Keratinocyte (primary cell): Measurements from ENCODE around the gene TENT4A. TPM values are rescaled to one million over a fixed set of nuclear protein-coding genes. Genes with fewer than 3 reads are reported as not detected.

ENCODE experiments used
- DNase-seq: peaks from one replicate; pipeline ENCODE4 v3.0.0-alpha.2; 2011; ENCODE audit warnings: low read depth, missing footprints, low spot score
- FAIRE-seq: peaks from 2 replicates; lab custom pipeline; 2011; peaks lifted over from hg19 to GRCh38; lab: Jason Lieb, UNC
- H2AFZ ChIP-seq: 2 replicates; pipeline ENCODE4 v1.6.0; 2012; ENCODE audit warnings: low read length, control low read depth, inconsistent platforms; ENCODE audit not compliant: control insufficient read depth
- H3K27ac ChIP-seq: 2 replicates; pipeline ENCODE4 v1.5.1; 2011; ENCODE audit warnings: low read length; ENCODE audit not compliant: control insufficient read depth, insufficient read depth
- H3K27me3 ChIP-seq: 3 replicates; pipeline ENCODE4 v1.6.0; 2011; ENCODE audit warnings: low read length; ENCODE audit not compliant: control insufficient read depth, insufficient read depth; ENCODE audit errors: extremely low read depth
- H3K36me3 ChIP-seq, 2 experiments: 2 replicates in 1 of 2; 3 replicates in 1 of 2; pipeline ENCODE4 v1.5.1; 2011; ENCODE audit warnings: low read length in 2 of 2, mild to moderate bottlenecking in 1 of 2; ENCODE audit not compliant: control insufficient read depth in 2 of 2, insufficient read depth in 2 of 2; ENCODE audit errors: extremely low read depth in 1 of 2
- H3K4me1 ChIP-seq: 3 replicates; pipeline ENCODE4 v1.5.1; 2011; ENCODE audit warnings: low read length; ENCODE audit not compliant: control insufficient read depth, insufficient read depth; ENCODE audit errors: extremely low read depth
- H3K4me2 ChIP-seq: 3 replicates; pipeline ENCODE4 v1.6.0; 2011; ENCODE audit warnings: low read depth, low read length; ENCODE audit not compliant: control insufficient read depth, insufficient read depth; ENCODE audit errors: extremely low read depth
- H3K4me3 ChIP-seq, 3 experiments: fragments of 200-600 bp in 1 of 3; sonication (generic) in 1 of 3; 2 replicates in 2 of 3; 3 replicates in 1 of 3; pipeline ENCODE4 v1.5.1; 2011 to 2016; ENCODE audit warnings: low read length in 3 of 3, mild to moderate bottlenecking in 3 of 3, control low read depth in 2 of 3, inconsistent platforms in 1 of 3, low read depth in 1 of 3, mixed read lengths in 1 of 3, mixed run types in 1 of 3, moderate library complexity in 1 of 3; ENCODE audit not compliant: control insufficient read depth in 2 of 3, insufficient read depth in 2 of 3; ENCODE audit errors: extremely low read depth in 1 of 3
- H3K79me2 ChIP-seq: 2 replicates; pipeline ENCODE4 v1.6.0; 2012; ENCODE audit warnings: low read length; ENCODE audit not compliant: control insufficient read depth, insufficient read depth
- H3K9ac ChIP-seq: 3 replicates; pipeline ENCODE4 v1.6.0; 2011; ENCODE audit warnings: low read length; ENCODE audit not compliant: control insufficient read depth, insufficient read depth; ENCODE audit errors: extremely low read depth
- H3K9me1 ChIP-seq: 3 replicates; pipeline ENCODE4 v1.6.0; 2011; ENCODE audit warnings: low read length; ENCODE audit not compliant: control insufficient read depth, insufficient read depth; ENCODE audit errors: extremely low read depth
- H3K9me3 ChIP-seq: 2 replicates; pipeline ENCODE4 v1.5.1; 2012; ENCODE audit warnings: low read depth, low read length; ENCODE audit not compliant: control insufficient read depth
- H4K20me1 ChIP-seq: 3 replicates; pipeline ENCODE4 v1.6.0; 2011; ENCODE audit warnings: low read length; ENCODE audit not compliant: control insufficient read depth, insufficient read depth; ENCODE audit errors: extremely low read depth
- EZH2 ChIP-seq: IDR thresholded peaks from one replicate; pipeline ENCODE4 v1.6.1; 2012; ENCODE audit warnings: inconsistent platforms, mild to moderate bottlenecking, low read length, moderate library complexity
- dilution Hi-C: fragments of 300-500 bp; cut with MboI; formaldehyde crosslinking; loops from one replicate; pipeline ENCODE4 v1.7.0; 2020; ENCODE audit warnings: low sequenced_read_pairs; ENCODE audit not compliant: extremely low pct_ligation_motif_present
- polyA plus RNA-seq, 5 experiments: library from polyadenylated mRNA; depleted of rRNA in 3 of 5; stranded (reverse) in 3 of 5; stranded (forward) in 1 of 5; unstranded in 1 of 5; fragments of >200 nt; gene quantifications; 1 replicate in 1 of 5; 2 replicates in 3 of 5; 3 replicates in 1 of 5; pipeline versions ENCODE4 v1.2.1 to v1.2.3, GENCODE V29; 2011 to 2012; ENCODE audit warnings: missing spikeins in 2 of 5, low read depth in 1 of 5, low replicate concordance in 1 of 5
- TF ChIP-seq, protein P1 (sequence below), 3 experiments: IDR thresholded peaks in 1 of 3; conservative IDR thresholded peaks in 1 of 3; optimal IDR thresholded peaks in 1 of 3; 2 replicates in 2 of 3; 3 replicates in 1 of 3; pipeline versions ENCODE3 to v1.5.1; 2011; ENCODE audit warnings: low read length in 3 of 3, mild to moderate bottlenecking in 3 of 3, moderate library complexity in 2 of 3, control low read depth in 1 of 3, inconsistent platforms in 1 of 3; ENCODE audit not compliant: insufficient read depth in 2 of 3; ENCODE audit errors: extremely low read depth in 1 of 3

The TENT4A gene
- polyA plus RNA-seq, 1 donor (not counting 4 experiments of a cell fraction or from before 2014, with no cell fraction given): 5.9 TPM

DNA sequence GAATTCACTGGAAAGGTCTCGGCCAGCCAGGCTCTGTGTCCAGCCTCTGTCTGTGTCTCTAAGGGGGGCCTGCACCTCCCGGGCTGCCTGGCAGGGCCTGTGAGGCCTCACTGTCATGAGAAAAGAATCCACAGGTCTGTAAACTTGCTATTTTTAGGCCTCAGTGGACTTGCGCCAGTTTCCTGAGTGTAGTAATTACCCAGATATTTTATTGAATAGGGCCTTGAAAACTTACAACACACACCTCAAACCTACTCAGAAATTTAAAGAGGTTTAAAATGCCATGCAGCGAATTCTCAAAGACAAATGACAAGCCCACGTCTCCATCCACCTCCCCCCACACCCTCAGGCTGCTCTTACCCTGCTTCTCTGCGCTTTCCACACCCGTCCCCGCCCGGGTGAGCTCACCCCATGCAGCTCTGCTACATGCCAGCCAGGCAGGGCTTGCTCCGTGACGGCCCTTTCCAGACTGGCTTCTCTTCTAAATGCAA lies 8.8 kb upstream of the TENT4A start:
- Histone ChIP-seq H2AFZ (peak overlapping the region; percentile 86), H3K4me2 (peak overlapping the region; percentile 70), H4K20me1 (no peaks in the 10 kb centered on the region), H3K27me3 (no peaks in the 10 kb centered on the region), H3K9me3 (no peaks in the 10 kb centered on the region), H3K4me3 (peak overlapping the region in 1 of 3 experiments; percentile 15), H3K27ac (peak overlapping the region; percentile 71), H3K9ac (peak overlapping the region; percentile 57), H3K36me3 (no peaks in the 10 kb centered on the region), H3K4me1 (peaks cover 27% of the 10 kb centered on the region), H3K79me2 (no peaks in the 10 kb centered on the region), H3K9me1 (no peaks in the 10 kb centered on the region)
- TF ChIP-seq, protein P1, sequence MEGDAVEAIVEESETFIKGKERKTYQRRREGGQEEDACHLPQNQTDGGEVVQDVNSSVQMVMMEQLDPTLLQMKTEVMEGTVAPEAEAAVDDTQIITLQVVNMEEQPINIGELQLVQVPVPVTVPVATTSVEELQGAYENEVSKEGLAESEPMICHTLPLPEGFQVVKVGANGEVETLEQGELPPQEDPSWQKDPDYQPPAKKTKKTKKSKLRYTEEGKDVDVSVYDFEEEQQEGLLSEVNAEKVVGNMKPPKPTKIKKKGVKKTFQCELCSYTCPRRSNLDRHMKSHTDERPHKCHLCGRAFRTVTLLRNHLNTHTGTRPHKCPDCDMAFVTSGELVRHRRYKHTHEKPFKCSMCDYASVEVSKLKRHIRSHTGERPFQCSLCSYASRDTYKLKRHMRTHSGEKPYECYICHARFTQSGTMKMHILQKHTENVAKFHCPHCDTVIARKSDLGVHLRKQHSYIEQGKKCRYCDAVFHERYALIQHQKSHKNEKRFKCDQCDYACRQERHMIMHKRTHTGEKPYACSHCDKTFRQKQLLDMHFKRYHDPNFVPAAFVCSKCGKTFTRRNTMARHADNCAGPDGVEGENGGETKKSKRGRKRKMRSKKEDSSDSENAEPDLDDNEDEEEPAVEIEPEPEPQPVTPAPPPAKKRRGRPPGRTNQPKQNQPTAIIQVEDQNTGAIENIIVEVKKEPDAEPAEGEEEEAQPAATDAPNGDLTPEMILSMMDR (optimal IDR thresholded peaks at IDR 0.05 in 1 of 3, IDR thresholded peaks at IDR 0.05 in 1 of 3, conservative IDR thresholded peaks at IDR 0.05 in 1 of 3; ENCODE audit: extremely low read depth in 1 of 3, insufficient read depth in 2 of 3, low read length in 3 of 3): no peak
- TF ChIP-seq EZH2: no peak
- dilution Hi-C loops: no loop called here
- DNase-seq: peak; percentile 17
- FAIRE-seq: peak; percentile 26

DNA sequence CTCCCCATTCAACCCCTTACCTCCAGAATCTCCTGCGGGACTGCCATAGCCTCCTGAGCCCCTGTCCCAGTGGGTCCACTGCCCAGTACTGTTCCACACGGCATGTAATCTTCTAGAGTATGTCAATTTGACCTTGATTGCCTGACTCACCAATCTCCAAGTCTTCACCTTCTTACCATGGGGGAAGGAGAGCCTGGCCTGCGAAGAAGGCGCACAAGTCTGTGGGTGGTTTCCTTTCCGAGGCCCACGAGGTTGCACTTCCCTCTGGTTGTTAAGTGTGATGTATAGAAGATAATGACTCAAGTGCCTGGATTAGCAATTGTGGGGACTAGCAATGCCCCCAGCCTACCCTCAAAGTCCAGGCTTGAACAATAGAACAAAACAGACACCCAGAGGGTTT lies 8.1 kb upstream of the TENT4A start:
- H3K4me1 ChIP-seq: peaks cover 27% of the 10 kb centered on the region
- peak overlapping the region; percentile 57 for H3K9ac ChIP-seq

More for the DNA sequence above, 8.1 kb upstream of the TENT4A start:
- H3K27ac ChIP-seq: peak overlapping the region; percentile 71
- H2AFZ ChIP-seq: peak overlapping the region; percentile 86
- TF ChIP-seq, protein P1 (optimal IDR thresholded peaks at IDR 0.05 in 1 of 3, IDR thresholded peaks at IDR 0.05 in 1 of 3, conservative IDR thresholded peaks at IDR 0.05 in 1 of 3; ENCODE audit: extremely low read depth in 1 of 3, insufficient read depth in 2 of 3, low read length in 3 of 3): no peak
- TF ChIP-seq EZH2: no peak
- no peak for DNase-seq
- no peaks in the 10 kb centered on the region for H3K27me3 ChIP-seq
- H3K4me3 ChIP-seq: peak overlapping the region in 1 of 3 experiments; percentile 15
- no peaks in the 10 kb centered on the region for H4K20me1 ChIP-seq
- no peaks in the 10 kb centered on the region for H3K36me3 ChIP-seq
- dilution Hi-C loops: no loop called here
- no peaks in the 10 kb centered on the region for H3K79me2 ChIP-seq
- H3K4me2 ChIP-seq: peak overlapping the region; percentile 70
- no peaks in the 10 kb centered on the region for H3K9me3 ChIP-seq
- no peak for FAIRE-seq
- H3K9me1 ChIP-seq: no peaks in the 10 kb centered on the region
